T-helper 1 cell (primary cell): ENCODE results near the gene PNPO.
"Not testable (repeated sequence)": the region's sequence is repeated elsewhere in the genome, so short reads cannot be mapped to it uniquely, and the experiment has no call there.

ENCODE experiments used
- DNase-seq, 5 donors: peaks; one replicate each; pipeline ENCODE4 v3.0.0-alpha.2; 2012 to 2020

Gene PNPO

GRCh38 chr17:47918006-47918405 lies 23.4 kb upstream of the PNPO start:
- no peak for DNase-seq

DNA sequence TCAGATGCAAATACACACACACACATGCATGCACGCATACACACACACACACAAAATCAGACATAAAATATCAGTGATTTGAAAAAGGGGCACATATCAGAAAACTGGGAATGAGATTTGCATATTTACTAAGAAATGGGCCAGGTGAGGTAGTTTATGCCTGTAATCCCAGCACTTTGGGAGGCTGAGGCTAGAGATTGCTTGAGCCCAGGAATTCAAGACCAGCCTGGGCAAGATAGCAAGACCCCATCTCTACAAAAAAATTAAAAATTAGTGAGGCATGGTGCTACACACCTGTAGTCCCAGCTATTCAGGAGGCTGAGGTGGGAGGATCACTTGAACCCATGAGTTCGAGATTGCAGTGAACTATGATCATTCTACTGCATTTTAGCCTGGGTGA lies 22.4 kb upstream of the PNPO start:
- DNase-seq, result no peak

- DNase-seq, result not testable (repeated sequence)
Measured at GRCh38 chr17:47919889-47920288, 21.5 kb upstream of the PNPO start.

DNA sequence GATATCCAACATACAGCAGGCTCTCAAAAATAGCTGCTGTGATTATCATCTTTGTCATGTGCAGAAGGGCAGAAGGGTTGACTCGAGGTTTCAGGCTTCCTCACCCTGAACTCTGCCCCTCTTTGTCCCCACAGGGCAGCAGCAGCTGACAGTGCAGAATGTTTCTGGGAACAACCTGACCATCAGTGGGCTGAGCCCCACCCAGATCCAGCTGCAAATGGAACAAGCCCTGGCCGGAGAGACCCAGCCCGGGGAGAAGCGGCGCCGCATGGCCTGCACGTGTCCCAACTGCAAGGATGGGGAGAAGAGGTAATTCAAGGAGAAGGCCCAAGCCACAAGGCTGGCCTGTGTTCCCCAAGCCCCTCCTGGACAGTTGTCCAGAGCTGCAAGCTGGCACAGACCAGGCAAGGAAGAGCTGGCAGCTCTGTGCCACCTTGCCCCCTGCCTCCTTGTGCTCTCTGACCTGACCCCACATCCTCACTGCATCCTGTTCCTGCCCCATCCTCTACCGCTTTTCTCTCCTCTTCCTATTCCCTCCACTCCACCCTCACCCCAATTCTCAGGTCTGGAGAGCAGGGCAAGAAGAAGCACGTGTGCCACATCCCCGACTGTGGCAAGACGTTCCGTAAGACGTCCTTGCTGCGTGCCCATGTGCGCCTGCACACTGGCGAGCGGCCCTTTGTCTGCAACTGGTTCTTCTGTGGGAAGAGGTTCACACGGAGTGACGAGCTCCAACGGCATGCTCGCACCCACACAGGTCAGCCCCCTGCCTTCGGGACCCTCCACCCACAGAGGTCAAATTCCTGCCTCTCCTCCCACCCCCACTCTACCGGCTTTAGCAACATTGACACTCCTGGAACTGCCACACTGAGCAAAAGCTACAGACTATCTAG lies 16.3 kb upstream of the PNPO start:
- DNase-seq, result no peak

DNA sequence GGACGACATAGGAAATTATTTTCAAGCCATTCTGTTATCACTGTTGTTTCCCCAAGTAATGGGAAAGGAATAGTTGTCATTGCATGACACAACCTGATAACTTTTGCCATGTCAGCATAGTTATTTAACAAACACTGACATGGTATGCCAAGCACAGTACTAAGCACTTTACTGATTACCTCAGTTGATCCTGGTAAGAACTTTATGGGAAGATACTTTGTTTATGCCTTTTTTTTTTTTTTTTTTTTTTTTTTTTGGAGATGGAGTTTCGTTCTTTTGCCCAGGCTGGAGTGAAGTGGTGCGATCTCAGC lies 15.7 kb upstream of the PNPO start:
- no peak for DNase-seq

GRCh38 chr17:47927821-47928400 lies 13.5 kb upstream of the PNPO start:
- DNase-seq, result no peak

DNA sequence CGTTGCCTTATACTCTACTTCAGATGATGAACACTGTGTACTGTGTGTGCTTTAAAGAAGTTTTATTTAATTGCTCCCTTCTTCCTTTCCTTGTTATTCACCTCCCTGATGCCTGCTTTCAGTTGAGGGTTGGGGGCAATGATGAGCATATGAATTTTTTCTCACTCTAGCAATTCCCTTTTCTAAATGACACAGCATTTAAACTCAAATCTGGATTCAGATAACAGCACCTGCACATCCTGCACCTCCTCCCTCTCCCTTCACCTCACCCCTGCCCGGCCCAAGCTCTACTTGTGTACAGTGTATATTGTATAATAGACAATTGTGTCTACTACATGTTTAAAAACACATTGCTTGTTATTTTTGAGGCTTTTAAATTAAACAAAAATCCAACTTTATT lies 13.0 kb upstream of the PNPO start:
- no peak for DNase-seq

DNA sequence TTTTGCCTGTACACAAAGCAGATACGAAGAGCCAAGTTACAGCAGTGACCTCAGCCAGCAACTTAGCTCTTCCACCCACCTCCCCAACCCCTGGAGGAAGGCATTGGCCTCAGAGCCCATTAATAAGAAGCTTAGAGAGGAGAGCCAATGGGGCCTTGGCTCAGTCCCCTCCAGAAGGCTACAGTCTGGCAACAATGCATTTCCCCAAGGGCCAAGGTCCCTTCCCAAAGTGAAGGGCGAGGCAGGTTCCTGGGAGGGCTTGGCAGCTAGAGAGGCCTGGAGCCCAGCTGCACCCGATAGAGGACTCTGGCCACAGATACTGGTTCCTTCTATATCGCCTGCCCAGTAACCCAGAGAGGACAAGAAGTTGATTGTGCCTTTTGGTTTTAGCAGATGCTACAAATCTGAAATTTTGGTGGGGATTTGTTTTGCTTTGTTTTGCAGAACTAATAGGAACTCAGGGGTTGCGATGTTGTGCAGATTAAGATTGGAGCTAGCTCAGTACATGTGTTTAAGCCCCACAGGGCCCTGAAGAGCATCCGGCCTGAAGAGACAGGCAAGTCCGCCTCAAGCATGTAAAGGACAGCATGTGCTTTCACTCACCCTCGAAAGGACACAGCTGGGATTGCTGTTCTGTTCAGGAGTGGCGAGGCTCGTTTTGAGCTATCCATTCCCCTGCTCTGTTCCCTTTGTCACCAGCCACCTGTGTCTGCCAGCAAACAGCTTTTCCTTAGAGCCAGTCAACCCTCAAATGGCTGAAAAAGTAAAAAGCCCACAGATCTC lies 12.0 kb upstream of the PNPO start:
- no peak for DNase-seq

DNA sequence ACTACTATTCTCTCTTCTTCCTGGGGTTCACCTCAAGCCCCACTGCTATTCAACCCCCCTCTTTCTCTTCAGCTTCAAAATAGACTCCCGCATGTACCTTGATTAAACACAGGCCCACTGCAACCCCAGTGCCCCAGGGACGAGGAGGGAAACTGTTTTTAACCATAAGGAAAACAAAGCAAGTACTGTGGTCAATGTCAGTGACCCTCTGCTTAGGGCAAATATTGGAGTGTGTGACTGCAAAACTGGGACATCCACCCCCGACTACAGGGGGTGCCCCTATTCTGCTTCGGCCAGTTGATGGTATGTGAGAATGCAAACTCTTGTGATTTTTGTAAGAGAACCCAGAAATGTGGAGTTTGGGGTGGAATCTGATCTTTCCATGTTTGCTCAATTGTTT lies 9.5 kb upstream of the PNPO start:
- DNase-seq, result no peak

GRCh38 chr17:47934856-47935255 lies 6.5 kb upstream of the PNPO start:
- no peak for DNase-seq

- not testable (repeated sequence) for DNase-seq
Measured at GRCh38 chr17:47935468-47935867, 5.9 kb upstream of the PNPO start.

DNA sequence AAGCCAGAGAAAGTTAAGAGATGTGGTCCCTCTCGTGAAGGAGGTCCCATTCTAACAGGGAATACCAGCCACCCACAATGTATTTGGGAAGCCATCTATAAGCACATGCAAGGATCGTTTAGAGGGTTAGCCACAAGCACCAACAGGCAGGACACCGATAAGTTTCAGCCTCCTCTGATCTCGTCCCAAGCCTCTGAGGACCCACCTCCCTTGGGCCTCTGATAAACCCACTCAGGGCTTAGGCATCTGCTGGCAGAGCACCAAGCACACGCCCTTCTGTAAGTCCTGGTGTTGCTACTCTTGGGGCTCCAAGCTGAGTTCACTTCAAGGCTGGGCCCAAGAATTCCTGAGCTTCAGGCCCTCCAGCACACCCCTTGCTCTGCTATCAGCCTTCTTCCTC lies 5.4 kb upstream of the PNPO start:
- DNase-seq, result no peak

DNA sequence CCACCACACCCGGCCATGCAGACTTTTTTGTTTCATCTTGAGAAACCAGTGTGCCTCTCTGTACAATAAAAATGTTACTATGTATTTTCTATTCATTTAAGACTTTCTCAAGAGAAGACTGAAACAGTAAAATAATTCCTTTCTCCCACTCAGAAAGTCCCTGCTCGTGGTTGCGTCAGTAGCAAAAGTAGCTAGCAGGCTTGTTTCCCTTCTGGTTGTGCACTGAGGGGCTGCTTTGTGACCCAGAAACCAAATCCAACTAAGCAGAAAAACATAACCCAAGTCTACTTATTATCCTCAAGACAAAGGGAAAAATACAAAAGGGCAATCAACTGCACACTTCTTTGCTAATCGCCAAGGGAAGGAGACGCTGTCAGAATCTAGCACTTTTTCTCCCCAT lies 3.4 kb upstream of the PNPO start:
- DNase-seq, result no peak

- no peak for DNase-seq
Measured at GRCh38 chr17:47942096-47942510, 732 bp downstream of the PNPO start.

- DNase-seq, result no peak
Measured at GRCh38 chr17:47942568-47942967, 1.2 kb downstream of the PNPO start.

DNA sequence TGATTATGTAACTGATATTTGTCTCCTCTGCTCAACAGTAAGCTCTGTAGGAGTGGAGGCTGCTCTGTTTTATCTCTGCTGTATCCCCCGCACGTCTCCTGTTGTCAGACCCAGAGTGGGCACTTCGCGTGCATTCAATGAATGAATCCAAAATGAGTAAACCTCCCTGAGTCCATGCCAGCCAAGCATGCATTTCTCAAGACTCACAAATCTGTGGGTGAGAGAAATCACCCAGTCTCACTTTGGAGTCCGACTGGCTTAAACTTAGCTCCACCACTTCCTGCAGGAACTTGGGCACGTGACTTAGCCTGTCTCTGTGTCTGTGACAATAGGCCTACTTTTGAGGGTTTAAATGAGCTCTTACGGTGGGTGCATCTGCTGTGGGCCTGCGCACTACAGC lies 3.7 kb downstream of the PNPO start:
- DNase-seq, result peak in 1 of 5 donors; percentile 20

DNA sequence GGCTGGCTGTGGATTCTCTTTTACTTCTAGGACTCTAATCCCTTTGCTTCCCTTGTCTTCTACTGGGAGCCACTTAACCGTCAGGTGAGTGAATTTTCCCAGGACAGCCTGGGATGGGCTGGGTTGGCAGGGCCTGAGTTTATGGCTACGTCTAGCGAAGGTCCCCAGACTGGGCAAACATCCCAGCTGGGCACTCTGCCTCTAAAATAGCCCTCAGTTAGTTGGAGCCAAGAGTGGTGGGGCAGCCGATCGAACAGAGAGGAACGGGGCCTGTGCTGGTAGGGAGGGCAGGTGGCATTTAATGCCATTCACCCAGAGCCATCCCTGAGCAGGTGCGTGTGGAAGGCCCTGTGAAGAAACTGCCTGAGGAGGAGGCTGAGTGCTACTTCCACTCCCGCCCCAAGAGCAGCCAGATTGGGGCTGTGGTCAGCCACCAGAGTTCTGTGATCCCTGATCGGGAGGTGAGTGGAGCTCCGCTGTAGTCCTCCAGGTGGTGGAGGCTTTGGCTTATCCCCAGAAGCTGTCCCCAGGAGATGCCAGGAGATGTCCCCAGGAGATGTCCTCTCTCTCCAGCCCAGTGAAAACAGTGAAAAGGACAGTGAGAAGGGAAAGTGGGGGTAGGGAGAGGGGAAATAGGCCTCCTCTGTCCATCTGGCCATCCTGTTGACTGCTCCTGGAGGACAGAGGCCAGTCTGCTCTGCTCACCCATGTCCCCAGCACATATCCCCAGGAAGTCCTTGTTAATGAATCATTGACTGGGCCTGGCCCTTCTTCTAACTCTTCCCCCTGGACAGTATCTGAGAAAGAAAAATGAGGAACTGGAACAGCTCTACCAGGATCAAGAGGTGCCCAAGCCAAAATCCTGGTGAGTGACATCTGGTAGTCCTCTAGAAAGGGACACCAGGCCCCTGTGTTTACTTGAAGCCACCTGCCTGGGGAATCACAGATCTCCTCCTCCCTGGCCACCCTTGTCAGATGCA lies 4.4 kb downstream of the PNPO start:
- DNase-seq, result no peak

DNA sequence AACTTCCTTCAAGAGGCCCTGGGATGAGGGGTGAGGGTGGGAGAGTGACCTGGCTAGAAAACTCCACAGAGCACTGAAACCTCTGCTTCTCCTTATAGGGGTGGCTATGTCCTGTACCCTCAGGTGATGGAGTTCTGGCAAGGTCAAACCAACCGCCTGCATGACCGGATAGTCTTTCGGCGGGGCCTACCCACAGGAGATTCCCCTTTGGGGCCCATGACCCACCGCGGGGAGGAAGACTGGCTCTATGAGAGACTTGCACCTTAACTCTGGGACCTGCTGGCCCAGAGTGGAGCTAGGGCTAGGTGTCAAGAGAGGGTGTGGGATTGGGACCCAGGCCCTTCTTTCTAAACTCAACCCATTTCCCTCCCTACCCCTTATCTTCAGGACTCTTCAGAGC lies 5.1 kb downstream of the PNPO start:
- DNase-seq, result no peak

DNA sequence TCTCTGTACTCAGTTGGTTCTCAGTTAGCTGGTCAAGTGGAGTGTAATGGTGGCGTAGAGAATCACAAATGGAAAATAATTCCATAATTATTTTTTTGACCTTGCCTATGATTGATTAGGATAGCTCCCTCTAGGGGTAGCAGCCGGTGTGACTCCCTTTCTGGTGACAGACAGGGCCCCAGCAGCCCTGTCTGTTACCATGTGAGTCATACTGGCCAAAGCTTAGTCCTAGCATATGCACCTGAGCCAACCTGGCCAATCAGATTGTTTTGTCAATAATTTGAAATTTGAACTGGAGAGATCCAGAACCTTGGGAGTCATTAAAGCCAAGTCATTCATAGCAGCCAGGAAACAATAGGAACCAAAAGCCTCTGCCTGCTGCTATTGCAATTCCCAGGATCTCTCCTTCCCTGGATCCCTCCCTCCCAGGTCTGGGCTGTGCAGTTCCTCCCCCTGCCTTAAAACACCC lies 5.6 kb downstream of the PNPO start:
- peak; percentile 24 to 78 (median 59) for DNase-seq

GRCh38 chr17:47948706-47949196 lies 7.4 kb downstream of the PNPO start:
- DNase-seq, result no peak

DNA sequence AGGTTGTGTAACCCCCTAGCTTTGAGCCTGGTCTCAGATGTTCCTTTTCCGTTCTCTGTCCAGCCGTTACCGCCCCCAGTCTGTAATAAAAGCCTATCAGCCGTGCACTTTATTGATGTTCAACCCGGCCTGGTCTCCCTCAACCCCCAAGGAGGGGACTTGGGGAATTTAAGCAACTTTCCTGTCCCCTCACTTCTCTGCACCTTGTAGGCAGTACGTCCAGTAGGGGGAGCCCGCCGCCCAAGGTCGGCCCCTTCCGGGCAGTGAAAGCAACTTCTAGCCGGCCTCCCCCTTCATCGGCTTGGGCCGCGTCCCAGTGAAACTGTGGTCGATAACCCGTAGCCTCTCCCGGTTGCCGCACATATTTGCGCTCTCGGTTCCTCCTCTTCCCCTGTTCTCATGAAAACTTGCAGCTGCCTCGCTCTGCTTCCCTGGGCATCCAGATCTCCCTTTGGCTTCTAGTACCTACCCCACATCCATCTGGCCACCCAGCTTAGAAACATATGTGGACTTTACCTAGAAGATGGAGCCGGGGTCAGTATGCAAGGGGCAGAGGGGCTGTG lies 7.9 kb downstream of the PNPO start:
- peak; percentile 55 to 77 (median 69) for DNase-seq

DNA sequence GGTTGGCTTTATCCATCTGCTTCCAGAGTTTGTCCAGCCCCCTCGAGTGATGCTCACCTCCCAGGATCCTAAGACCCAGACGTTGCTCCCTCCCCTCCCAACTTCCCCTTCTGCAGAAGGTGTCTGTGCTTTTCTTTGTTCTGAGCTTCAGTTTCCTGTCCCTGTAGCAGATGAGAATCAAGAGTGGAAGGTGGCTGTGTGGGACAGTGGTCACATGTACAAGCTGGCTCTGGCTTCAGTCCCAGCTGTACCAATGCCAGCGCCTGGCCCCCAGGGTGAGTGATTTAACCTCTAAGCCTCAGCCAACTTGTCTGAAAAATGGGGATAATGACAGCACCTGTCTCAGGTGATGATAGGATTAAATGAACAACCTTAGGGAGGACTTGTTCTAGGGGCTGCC lies 8.6 kb downstream of the PNPO start:
- no peak for DNase-seq
